Measurements from ENCODE around the gene NEO1. TPM values are rescaled to one million over a fixed set of nuclear protein-coding genes. Genes with fewer than 3 reads are reported as not detected.

Gene NEO1
- total and polyA plus RNA-seq, 9 of the 15 experiments (the other 6 are each of a cell fraction or from before 2014, with no cell fraction given), result 0.08 to 1.7 (median 0.48) TPM

- TF ChIP-seq E2F6 (IDR thresholded peaks at IDR 0.05; ENCODE audit: borderline replicate concordance in 1 of 2, extremely low read depth in 1 of 2, insufficient read depth in 1 of 2, insufficient read length in 1 of 2, low read depth in 1 of 2, low read length in 1 of 2, poor library complexity in 1 of 2, severe bottlenecking in 1 of 2), result peak in 1 of 2 experiments; percentile 32
- 0 out of 2 replicates have a peak, but pooled peaks have one; percentile 8 for TF ChIP-seq CREM (IDR thresholded peaks at IDR 0.05; ENCODE audit: low read depth)
- no peak for TF ChIP-seq ZNF134 (CRISPR knock-in tag; conservative IDR thresholded peaks at IDR 0.05)
- TF ChIP-seq BMI1 (IDR thresholded peaks at IDR 0.05; ENCODE audit: low read length), result no peak
- TF ChIP-seq MYC (IDR thresholded peaks at IDR 0.05; ENCODE audit: low read depth, low read length), result 0 out of 2 replicates have a peak, but pooled peaks have one; percentile 21
- no peak for TF ChIP-seq MYC (CRISPR knock-in tag; IDR thresholded peaks at IDR 0.05; ENCODE audit: borderline replicate concordance, low read depth)
- TF ChIP-seq CHD1 (IDR thresholded peaks at IDR 0.05; ENCODE audit: low read length), result no peak
- TF ChIP-seq ZNF174 (CRISPR knock-in tag; IDR thresholded peaks at IDR 0.05), result no peak
- TF ChIP-seq RERE (CRISPR knock-in tag; IDR thresholded peaks at IDR 0.05; ENCODE audit: borderline replicate concordance), result no peak
- no peak for TF ChIP-seq SOX6 (IDR thresholded peaks at IDR 0.05)
- 0 out of 2 replicates have a peak, but pooled peaks have one; percentile 15 for TF ChIP-seq EGR1 (conservative IDR thresholded peaks at IDR 0.05)
- no peak for TF ChIP-seq ZNF695 (CRISPR knock-in tag; IDR thresholded peaks at IDR 0.05)
- no peak for TF ChIP-seq IRF9 (tag; IDR thresholded peaks at IDR 0.05)
- TF ChIP-seq LCOR (CRISPR knock-in tag; IDR thresholded peaks at IDR 0.05), result no peak
- no peak for TF ChIP-seq NFE2 (IDR thresholded peaks at IDR 0.05; ENCODE audit: low read depth)
- no peak for TF ChIP-seq PHF8 (IDR thresholded peaks at IDR 0.05; ENCODE audit: borderline replicate concordance, low read length)
- no peak for TF ChIP-seq SRSF1 (IDR thresholded peaks at IDR 0.05; ENCODE audit: low read depth, low read length)
Observed at GRCh38 chr15:73265536-73266153, 213.4 kb downstream of the NEO1 start (continued).
